K562 (cell line): ENCODE measurements around the gene ADAD1. TPM values are rescaled to one million over a fixed set of nuclear protein-coding genes. Genes with fewer than 3 reads are reported as not detected.

Experiments
- ATF7 ChIP-seq: fragments of 450-650 bp; IDR thresholded peaks from 2 replicates; pipeline ENCODE4 v1.7.1; 2014; ENCODE audit warnings: mild to moderate bottlenecking, moderate library complexity
- CBFB ChIP-seq: sonication (generic); formaldehyde crosslinking; IDR thresholded peaks from 2 replicates; pipeline ENCODE4 v1.4.0; 2020; ENCODE audit warnings: mild to moderate bottlenecking, missing genetic modification reagents
- CUX1 ChIP-seq: fragments of 200-800 bp; sonication (Bioruptor generic); IDR thresholded peaks from 2 replicates; pipeline ENCODE4 v1.6.1; 2016; ENCODE audit warnings: missing genetic modification characterization, missing compliant biosample characterization
- FOXJ2 ChIP-seq: fragments of 200-800 bp; sonication (Bioruptor generic); IDR thresholded peaks from 2 replicates; pipeline ENCODE4 v1.6.1; 2016; ENCODE audit warnings: missing genetic modification characterization, missing compliant biosample characterization
- HDAC3 ChIP-seq: fragments of 450-650 bp; IDR thresholded peaks from 2 replicates; pipeline ENCODE4 v1.6.1; 2018; ENCODE audit warnings: borderline replicate concordance, mild to moderate bottlenecking, moderate library complexity; ENCODE audit not compliant: partially characterized antibody
- HDAC6 ChIP-seq: IDR thresholded peaks from 2 replicates; pipeline ENCODE4 v1.6.1; 2012; ENCODE audit warnings: low read depth, mild to moderate bottlenecking, control low read depth, inconsistent platforms, low read length, moderate library complexity
- KLF10 ChIP-seq: fragments of 250-450 bp; sonication (Bioruptor Pico); IDR thresholded peaks from 2 replicates; pipeline ENCODE4 v1.6.1; 2021; ENCODE audit warnings: matching md5 sums
- LEF1 ChIP-seq: fragments of 450-650 bp; IDR thresholded peaks from 2 replicates; pipeline ENCODE4 v1.6.1; 2016; ENCODE audit warnings: mild to moderate bottlenecking
- MAFG ChIP-seq: fragments of 450-650 bp; conservative IDR thresholded peaks from 2 replicates; pipeline ENCODE4 v1.6.1; 2016; ENCODE audit warnings: missing genetic modification characterization, missing compliant biosample characterization
- MCM3 ChIP-seq: fragments of 450-650 bp; IDR thresholded peaks from 2 replicates; pipeline ENCODE4 v1.6.1; 2016
- MEF2A ChIP-seq: IDR thresholded peaks from 2 replicates; pipeline ENCODE4 v1.6.1; 2011; ENCODE audit warnings: low read depth, mild to moderate bottlenecking, low read length, moderate library complexity; ENCODE audit not compliant: control insufficient read depth
- NFRKB ChIP-seq: fragments of 450-650 bp; IDR thresholded peaks from 2 replicates; pipeline ENCODE4 v1.6.1; 2016; ENCODE audit warnings: low read depth
- PML ChIP-seq: IDR thresholded peaks from 2 replicates; pipeline ENCODE4 v1.6.1; 2012; ENCODE audit warnings: low read length, inconsistent platforms
- RHOXF2B ChIP-seq: fragments of 250-450 bp; sonication (Bioruptor Pico); conservative IDR thresholded peaks from 2 replicates; pipeline ENCODE4 v1.5.1; 2021
- THRAP3 ChIP-seq: fragments of 450-650 bp; IDR thresholded peaks from 2 replicates; pipeline ENCODE4 v1.6.1; 2016; ENCODE audit warnings: mild to moderate bottlenecking, inconsistent platforms, borderline replicate concordance
- ZNF507 ChIP-seq: conservative IDR thresholded peaks from 2 replicates; pipeline ENCODE4 v1.6.1; 2017; ENCODE audit warnings: missing genetic modification characterization, missing compliant biosample characterization
- polyA plus RNA-seq, 8 experiments: library from polyadenylated mRNA; depleted of rRNA in 4 of 8; stranded (reverse) in 5 of 8; unstranded in 3 of 8; fragments of >200 nt; fragmentation: Nextera tagmentation in 2 of 8; fragmentation: Illumina TruSeq in 1 of 8; extraction: Ambion mirVana in 2 of 8; extraction: Trizol in 1 of 8; gene quantifications; 2 replicates each; pipeline versions ENCODE4 v1.2.1 to v1.2.3, GENCODE V29; 2011 to 2014; ENCODE audit warnings: inconsistent platforms in 1 of 8, missing spikeins in 1 of 8
- total RNA-seq, 7 experiments: library from RNA; depleted of rRNA in 6 of 7; stranded (reverse); fragments of >200 nt in 6 of 7; fragmentation: Illumina TruSeq in 2 of 7; extraction: Trizol in 2 of 7; gene quantifications; 2 replicates each; pipeline versions ENCODE4 v1.2.1 to v1.2.3, GENCODE V29; 2011 to 2021; ENCODE audit warnings: low replicate concordance in 1 of 7
- TF ChIP-seq, protein P1 (sequence below): fragments of 450-650 bp; conservative IDR thresholded peaks from 2 replicates; pipeline ENCODE4 v1.6.1; 2016; ENCODE audit warnings: missing genetic modification characterization, low read depth, mild to moderate bottlenecking, control low read depth, missing compliant biosample characterization
- TF ChIP-seq, protein P2 (sequence below): sonication (generic); IDR thresholded peaks from 2 replicates; pipeline ENCODE4 v1.6.1; 2016

ADAD1 gene
- total and polyA plus RNA-seq, 9 of the 15 experiments (the other 6 are each of a cell fraction or from before 2014, with no cell fraction given): not detected

DNA sequence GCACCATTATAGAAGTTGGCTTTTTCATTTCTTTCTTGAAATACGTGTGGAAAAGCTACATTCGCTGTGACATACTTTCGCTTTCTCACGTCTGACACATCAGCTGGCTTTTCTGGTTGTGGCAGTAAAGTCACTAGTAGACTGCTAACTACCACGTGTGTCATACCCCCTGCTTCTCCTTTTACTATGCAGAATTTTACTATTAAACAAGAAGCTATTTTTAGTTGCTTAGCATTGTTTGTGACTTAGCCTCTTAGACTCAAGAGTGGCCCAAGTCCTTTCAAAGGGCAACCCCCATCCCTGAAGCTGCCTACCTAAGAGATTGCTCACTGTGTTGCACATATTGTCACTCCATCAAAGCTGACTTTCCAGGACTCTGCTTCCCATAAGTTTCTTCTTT, 79.8 kb downstream of the ADAD1 start (continued):
- TF ChIP-seq PML: no peak
- no peak for TF ChIP-seq CUX1 (CRISPR knock-in tag)
- TF ChIP-seq NFRKB: no peak
- TF ChIP-seq KLF10 (CRISPR knock-in tag): no peak
- TF ChIP-seq, protein P1, sequence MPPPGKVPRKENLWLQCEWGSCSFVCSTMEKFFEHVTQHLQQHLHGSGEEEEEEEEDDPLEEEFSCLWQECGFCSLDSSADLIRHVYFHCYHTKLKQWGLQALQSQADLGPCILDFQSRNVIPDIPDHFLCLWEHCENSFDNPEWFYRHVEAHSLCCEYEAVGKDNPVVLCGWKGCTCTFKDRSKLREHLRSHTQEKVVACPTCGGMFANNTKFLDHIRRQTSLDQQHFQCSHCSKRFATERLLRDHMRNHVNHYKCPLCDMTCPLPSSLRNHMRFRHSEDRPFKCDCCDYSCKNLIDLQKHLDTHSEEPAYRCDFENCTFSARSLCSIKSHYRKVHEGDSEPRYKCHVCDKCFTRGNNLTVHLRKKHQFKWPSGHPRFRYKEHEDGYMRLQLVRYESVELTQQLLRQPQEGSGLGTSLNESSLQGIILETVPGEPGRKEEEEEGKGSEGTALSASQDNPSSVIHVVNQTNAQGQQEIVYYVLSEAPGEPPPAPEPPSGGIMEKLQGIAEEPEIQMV (tag): no peak
- TF ChIP-seq THRAP3: no peak
- no peak for TF ChIP-seq RHOXF2B (CRISPR knock-in tag)
- TF ChIP-seq ATF7: peak; percentile 17; the same call in 1 of the 2 replicates
- TF ChIP-seq ZNF507 (tag): no peak
- TF ChIP-seq MAFG (tag): no peak
- TF ChIP-seq HDAC6: no peak
- TF ChIP-seq MEF2A: 0 out of 2 replicates have a peak, but pooled peaks have one; percentile 16
- TF ChIP-seq MCM3: no peak
- no peak for TF ChIP-seq FOXJ2 (tag)
- TF ChIP-seq CBFB (CRISPR knock-in tag): no peak
- no peak for TF ChIP-seq HDAC3
- no peak for TF ChIP-seq LEF1
- TF ChIP-seq, protein P2, sequence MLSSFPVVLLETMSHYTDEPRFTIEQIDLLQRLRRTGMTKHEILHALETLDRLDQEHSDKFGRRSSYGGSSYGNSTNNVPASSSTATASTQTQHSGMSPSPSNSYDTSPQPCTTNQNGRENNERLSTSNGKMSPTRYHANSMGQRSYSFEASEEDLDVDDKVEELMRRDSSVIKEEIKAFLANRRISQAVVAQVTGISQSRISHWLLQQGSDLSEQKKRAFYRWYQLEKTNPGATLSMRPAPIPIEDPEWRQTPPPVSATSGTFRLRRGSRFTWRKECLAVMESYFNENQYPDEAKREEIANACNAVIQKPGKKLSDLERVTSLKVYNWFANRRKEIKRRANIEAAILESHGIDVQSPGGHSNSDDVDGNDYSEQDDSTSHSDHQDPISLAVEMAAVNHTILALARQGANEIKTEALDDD: peak; percentile 86
